Measurements from ENCODE around the gene C2CD3.

The C2CD3 gene

GRCh38 chr11:73965764-73966121, 205.1 kb downstream of the C2CD3 start:
- TF ChIP-seq REST (IDR thresholded peaks at IDR 0.05; ENCODE audit: insufficient read depth in 1 of 2, low read depth in 2 of 2, low read length in 2 of 2) (no peak), POLR2AphosphoS5 (IDR thresholded peaks at IDR 0.05; ENCODE audit: low read depth, low read length) (no peak), TAF1 (IDR thresholded peaks at IDR 0.05; ENCODE audit: borderline replicate concordance, insufficient read depth, low read length) (no peak), FOXP2 (optimal IDR thresholded peaks at IDR 0.05; ENCODE audit: borderline replicate concordance, extremely low read depth, extremely low read length, insufficient read depth) (no peak), SIN3A (IDR thresholded peaks at IDR 0.05; ENCODE audit: borderline replicate concordance, insufficient read depth, low read length) (no peak)

GRCh38 chr11:73965076-73965763, 205.6 kb downstream of the C2CD3 start:
- TF ChIP-seq SIN3A (IDR thresholded peaks at IDR 0.05; ENCODE audit: borderline replicate concordance, insufficient read depth, low read length) (no peak), REST (IDR thresholded peaks at IDR 0.05; ENCODE audit: insufficient read depth in 1 of 2, low read depth in 2 of 2, low read length in 2 of 2) (no peak), POLR2AphosphoS5 (IDR thresholded peaks at IDR 0.05; ENCODE audit: low read depth, low read length) (no peak), TAF1 (IDR thresholded peaks at IDR 0.05; ENCODE audit: borderline replicate concordance, insufficient read depth, low read length) (no peak)

- TF ChIP-seq REST (IDR thresholded peaks at IDR 0.05; ENCODE audit: insufficient read depth in 1 of 2, low read depth in 2 of 2, low read length in 2 of 2) (no peak), TAF1 (IDR thresholded peaks at IDR 0.05; ENCODE audit: borderline replicate concordance, insufficient read depth, low read length) (no peak), POLR2AphosphoS5 (IDR thresholded peaks at IDR 0.05; ENCODE audit: low read depth, low read length) (no peak), FOXP2 (optimal IDR thresholded peaks at IDR 0.05; ENCODE audit: borderline replicate concordance, extremely low read depth, extremely low read length, insufficient read depth) (no peak), SIN3A (IDR thresholded peaks at IDR 0.05; ENCODE audit: borderline replicate concordance, insufficient read depth, low read length) (no peak)
Observed at GRCh38 chr11:73963861-73964260, 206.9 kb downstream of the C2CD3 start.
